GM19193 (cell line): ENCODE measurements around the gene NENF.

Experiments used
- POLR2A ChIP-seq: IDR thresholded peaks from 4 replicates; pipeline ENCODE4 v1.6.1; 2011; ENCODE audit not compliant: insufficient read depth, insufficient read length; ENCODE audit errors: extremely low read depth

Gene NENF

DNA sequence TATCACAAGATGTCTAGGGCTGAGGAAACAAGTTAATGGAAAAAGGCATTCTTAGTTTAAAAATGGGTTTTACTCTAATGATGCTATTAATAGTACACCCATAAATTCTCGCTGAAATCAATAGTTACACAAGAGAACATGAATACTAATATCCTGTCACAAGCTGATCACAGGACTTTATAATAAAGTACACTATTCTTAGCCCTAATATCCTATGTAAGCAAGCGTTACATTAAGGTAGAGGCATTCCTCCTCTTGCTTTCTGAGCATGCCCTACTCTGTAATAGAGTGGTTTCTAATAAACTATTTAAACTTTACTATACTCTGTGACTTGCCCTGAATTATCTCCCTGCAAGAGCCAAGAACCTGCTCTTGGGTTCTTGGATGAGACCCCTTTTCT, 11.6 kb upstream of the NENF start:
- no peak for TF ChIP-seq POLR2A

GRCh38 chr1:212423879-212424278, 8.8 kb upstream of the NENF start:
- no peak for TF ChIP-seq POLR2A

DNA sequence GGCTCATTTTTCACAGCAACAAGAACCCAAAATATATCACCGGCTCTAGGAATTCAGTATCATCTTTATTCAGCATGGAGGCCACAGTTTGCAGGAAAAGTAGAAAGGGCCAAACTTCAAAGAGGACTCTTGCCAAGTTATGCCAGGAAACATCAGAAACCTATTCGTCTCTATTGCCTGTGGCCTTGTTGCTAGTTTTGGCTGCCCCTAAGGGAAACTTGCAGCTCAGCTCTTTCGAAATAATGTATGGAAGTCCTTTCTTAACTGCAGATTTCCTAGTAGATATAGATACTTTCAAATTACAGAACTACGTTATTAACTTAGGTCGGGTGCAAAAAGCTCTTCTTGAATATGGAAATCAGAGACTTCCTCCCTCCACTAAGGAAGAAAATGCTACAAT, 4.2 kb upstream of the NENF start:
- no peak for TF ChIP-seq POLR2A

- no peak for TF ChIP-seq POLR2A
These were observed 2.3 kb upstream of the NENF start for GRCh38 chr1:212430416-212430815.

GRCh38 chr1:212430955-212431394, 1.7 kb upstream of the NENF start:
- TF ChIP-seq POLR2A: no peak

GRCh38 chr1:212431644-212432043, 1.1 kb upstream of the NENF start:
- no peak for TF ChIP-seq POLR2A

DNA sequence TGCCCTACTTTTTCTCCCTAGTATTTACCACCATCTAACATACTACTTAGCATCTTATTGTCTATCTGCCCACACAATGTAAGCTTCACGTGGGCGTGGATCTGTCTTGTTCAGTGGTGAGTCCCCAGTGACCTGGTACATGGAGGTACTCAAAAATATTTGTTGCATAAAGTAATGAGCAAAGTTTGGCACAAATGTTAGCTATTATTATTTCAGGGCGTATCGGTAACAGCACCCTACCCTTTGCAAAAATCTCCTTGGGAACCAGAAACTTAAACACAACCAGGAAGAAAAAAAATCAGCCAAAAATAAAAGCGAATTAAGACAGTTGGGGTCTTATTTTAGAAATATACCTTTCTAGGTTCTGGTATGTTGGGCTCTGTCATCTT, 454 bp upstream of the NENF start:
- TF ChIP-seq POLR2A: no peak

DNA sequence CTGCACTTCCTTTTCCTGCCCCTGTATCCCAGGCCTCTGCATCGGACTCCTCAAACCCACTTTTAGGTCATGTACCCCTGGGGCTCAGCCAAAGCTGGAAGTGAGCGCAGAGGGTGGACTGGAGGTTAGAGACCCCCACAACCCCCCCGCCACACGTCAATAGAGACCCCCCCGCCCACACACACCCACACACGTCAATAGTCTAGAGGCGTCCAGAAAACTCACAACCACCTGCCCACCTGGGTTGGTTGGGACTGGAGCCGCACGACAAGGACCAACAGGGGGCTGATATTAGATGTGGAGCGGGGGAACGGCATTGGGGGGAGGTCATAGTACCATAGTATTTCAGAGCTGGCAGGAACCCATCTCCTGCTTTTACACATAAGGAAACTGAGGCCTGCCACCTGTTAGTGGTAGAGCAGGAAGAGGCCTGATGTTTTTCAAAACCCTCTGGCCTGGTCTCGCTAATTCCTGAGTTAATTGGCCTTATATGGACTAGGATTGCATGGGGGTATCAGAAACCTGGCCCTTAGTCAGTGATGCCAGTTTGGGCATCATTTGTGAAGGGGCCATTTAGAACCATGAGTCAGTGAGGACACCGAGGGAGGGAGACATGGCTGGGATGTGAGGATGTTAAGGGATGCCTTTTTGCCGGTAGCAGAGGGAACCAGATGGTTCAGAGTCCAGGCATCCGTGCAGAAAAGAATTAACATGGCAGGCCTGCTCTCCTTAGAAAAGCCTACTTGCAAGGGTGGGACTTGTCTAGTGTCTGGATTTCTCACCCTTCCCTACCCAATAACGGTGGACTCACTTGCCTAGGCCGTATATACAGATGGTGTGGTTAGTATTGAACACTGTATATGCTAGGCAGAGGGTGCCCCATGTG, 1.1 kb downstream of the NENF start:
- no peak for TF ChIP-seq POLR2A

DNA sequence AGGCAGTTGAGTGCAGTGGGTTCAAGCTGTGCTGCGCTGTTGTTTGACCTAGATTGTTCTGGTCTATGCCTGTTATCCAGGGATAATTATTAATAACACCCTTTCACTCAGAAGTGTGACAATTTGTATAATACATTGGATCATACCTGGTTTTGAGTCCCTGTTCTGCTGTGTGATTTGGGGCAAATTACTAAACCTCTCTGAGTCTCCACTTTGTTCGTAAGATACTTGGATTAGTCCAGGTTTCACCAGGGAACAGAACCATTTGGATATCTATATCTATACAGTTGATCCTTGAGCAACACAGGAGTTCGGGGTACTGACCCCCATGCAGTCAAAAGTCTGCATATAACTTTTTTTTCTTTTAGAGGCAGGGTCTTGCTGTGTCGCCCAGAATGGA, 2.3 kb downstream of the NENF start:
- TF ChIP-seq POLR2A: no peak

- no peak for TF ChIP-seq POLR2A
These were observed 4.6 kb downstream of the NENF start for GRCh38 chr1:212437179-212437798.

- TF ChIP-seq POLR2A: no peak
These were observed 6.1 kb downstream of the NENF start for GRCh38 chr1:212438831-212439237.

DNA sequence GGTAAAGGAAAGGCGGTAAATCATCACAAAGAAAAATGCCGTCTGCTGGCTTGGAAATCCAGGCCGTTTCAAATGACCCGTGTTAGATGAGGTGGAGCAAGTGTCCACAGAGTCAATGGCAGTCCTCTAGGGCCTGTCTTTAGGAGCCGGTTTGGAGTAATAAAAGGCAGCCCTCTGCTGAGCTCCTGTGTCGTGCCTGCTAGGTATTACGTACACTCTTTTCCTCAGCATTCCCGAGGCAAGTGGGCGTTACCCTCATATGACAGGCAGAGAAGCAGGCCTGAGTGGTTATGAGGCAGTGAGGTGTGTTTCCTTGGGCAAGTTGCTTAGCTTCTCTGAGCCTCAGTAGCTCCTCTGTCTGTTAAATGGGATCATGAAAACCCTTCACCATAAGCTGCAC, 7.7 kb downstream of the NENF start:
- TF ChIP-seq POLR2A: no peak

DNA sequence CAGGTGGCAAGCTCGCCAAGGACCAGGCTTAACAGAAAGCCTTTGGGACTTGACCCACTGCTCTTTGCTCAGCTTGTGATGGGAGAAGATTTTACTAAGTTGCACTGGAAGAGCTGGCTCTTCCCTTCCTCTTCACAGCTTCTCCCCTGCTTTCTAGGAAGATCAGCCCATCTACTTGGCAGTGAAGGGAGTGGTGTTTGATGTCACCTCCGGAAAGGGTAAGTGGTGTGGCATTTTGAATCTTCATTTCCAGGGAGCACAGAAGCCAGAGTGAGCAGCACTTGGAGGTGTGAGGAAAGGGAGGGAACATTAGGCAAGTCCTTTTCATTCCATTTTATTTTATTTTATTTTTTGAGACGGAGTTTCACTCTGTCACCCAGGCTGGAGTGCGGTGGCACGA, 9.7 kb downstream of the NENF start:
- no peak for TF ChIP-seq POLR2A

DNA sequence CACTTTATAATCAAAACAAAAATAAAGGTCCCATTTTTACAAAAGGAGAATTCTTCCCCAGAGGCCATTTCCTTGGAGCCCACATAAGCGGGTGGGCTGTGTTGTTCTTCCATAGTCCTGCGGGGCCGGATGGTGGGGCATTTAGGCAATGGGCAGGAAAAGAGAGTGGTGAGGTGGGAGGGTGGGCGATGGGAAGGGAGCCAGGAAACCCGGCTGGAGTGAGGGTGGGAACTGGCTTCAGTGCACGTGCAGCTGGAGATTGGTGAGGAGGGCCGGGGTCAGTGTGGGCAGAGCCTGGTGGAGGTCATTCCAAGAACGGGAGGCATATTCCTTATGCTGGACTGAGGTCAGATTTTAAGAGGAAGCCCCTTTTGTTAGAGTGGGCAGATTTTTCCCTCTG, 13.6 kb downstream of the NENF start:
- TF ChIP-seq POLR2A: no peak

- TF ChIP-seq POLR2A: no peak
These were observed 14.8 kb downstream of the NENF start for GRCh38 chr1:212447478-212447877.

DNA sequence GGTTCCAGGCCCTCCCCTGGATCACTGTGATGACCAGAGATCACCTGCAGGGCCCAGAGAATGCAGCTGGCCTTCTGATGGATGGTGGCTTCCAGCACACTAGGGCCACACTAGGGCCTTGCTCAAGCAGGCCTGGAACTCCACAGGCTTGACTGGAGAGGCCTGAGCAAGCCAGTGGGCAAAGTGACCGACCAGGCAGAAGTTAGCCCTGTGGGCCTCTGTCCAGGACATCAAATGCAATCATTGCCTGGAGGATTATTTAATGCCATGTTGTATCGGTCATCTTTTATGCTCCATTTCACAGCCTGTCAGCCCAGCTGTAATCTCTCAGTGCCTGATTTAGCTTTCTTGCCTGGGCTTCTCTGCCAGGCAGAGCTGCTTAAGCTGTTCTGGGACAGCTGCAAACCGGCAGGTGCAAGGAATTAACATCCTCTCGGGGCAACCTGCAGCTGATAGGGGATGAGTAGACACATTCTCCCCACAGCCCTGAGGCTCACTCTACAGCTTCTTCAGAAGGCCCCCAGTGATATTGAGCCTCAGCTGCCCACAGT, 17.7 kb downstream of the NENF start:
- no peak for TF ChIP-seq POLR2A
